ENCODE results near the gene KBTBD3.

DNA sequence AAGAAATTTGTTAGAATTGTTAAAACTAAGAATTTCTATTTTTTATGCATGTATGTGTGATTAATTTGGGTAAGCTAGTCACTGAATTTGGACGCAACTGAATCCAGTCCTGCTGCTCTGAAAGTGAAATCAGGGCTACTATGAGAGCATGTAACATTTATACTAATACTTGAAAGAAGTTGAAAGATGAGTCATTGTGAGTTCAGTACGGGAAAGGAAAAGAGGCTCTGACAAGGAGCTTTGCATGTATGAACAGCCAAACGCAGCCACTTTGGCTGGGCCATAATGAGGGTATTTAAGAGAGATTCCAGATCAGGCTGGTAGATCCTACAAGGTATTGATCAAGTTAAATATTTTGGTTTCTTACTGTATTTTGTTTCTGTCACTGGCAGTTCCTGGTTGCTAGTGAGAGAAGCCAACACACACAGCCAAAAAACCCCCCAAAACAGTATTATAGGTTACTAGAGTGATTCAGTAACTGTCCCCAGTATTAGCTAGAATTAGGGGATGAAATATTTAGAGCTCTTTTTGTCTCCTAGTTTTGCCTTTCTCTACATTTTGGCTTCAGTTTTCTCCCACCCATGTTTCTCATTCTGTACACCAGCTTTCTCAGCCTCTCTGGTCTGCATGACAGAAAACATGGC, 14.5 kb upstream of the KBTBD3 start:
- TF ChIP-seq, protein P1, sequence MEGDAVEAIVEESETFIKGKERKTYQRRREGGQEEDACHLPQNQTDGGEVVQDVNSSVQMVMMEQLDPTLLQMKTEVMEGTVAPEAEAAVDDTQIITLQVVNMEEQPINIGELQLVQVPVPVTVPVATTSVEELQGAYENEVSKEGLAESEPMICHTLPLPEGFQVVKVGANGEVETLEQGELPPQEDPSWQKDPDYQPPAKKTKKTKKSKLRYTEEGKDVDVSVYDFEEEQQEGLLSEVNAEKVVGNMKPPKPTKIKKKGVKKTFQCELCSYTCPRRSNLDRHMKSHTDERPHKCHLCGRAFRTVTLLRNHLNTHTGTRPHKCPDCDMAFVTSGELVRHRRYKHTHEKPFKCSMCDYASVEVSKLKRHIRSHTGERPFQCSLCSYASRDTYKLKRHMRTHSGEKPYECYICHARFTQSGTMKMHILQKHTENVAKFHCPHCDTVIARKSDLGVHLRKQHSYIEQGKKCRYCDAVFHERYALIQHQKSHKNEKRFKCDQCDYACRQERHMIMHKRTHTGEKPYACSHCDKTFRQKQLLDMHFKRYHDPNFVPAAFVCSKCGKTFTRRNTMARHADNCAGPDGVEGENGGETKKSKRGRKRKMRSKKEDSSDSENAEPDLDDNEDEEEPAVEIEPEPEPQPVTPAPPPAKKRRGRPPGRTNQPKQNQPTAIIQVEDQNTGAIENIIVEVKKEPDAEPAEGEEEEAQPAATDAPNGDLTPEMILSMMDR (conservative IDR thresholded peaks at IDR 0.05) = no peak
- TF ChIP-seq EZH2 (IDR thresholded peaks at IDR 0.05; ENCODE audit: low read depth) = no peak

All from PC-9 (cell line).